Measurements from ENCODE around the gene KRT74.

KRT74 gene

GRCh38 chr12:52518574-52519386 lies 54.9 kb downstream of the KRT74 start:
- no peak for DNase-seq

- no peak for DNase-seq
These were observed 55.8 kb downstream of the KRT74 start for GRCh38 chr12:52517888-52518287.

GRCh38 chr12:52517005-52517835 lies 56.4 kb downstream of the KRT74 start:
- no peak for DNase-seq

GRCh38 chr12:52515927-52516831 lies 57.5 kb downstream of the KRT74 start:
- DNase-seq = no peak

Measured in CD4-positive, alpha-beta T cell treated with Interleukin-6 for 4 hours (primary cell).